Measurements from ENCODE around the gene WEE1. TPM values are rescaled to one million over a fixed set of nuclear protein-coding genes. Genes with fewer than 3 reads are reported as not detected.

WEE1 gene
- total and polyA plus RNA-seq, 10 of the 15 experiments (the other 5 are each of a cell fraction or from before 2014, with no cell fraction given): 13.8 to 69.5 (median 45.4) TPM

GRCh38 chr11:9613830-9614762 is 40.6 kb downstream of the WEE1 start (continued):
- TF ChIP-seq, protein P1, sequence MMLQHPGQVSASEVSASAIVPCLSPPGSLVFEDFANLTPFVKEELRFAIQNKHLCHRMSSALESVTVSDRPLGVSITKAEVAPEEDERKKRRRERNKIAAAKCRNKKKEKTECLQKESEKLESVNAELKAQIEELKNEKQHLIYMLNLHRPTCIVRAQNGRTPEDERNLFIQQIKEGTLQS (IDR thresholded peaks at IDR 0.05; ENCODE audit: borderline replicate concordance, extremely low read depth, low read depth, low read length): no peak
- peak; percentile 77 for TF ChIP-seq IKZF1 (conservative IDR thresholded peaks at IDR 0.05)
- 0 out of 2 replicates have a peak, but pooled peaks have one; percentile 50 for TF ChIP-seq RCOR1 (conservative IDR thresholded peaks at IDR 0.05; ENCODE audit: low read depth, low read length)
- no peak for TF ChIP-seq HDAC2 (IDR thresholded peaks at IDR 0.05)
- no peak for TF ChIP-seq CHD2 (IDR thresholded peaks at IDR 0.05; ENCODE audit: borderline replicate concordance, low read depth, low read length)
- TF ChIP-seq, protein P2, sequence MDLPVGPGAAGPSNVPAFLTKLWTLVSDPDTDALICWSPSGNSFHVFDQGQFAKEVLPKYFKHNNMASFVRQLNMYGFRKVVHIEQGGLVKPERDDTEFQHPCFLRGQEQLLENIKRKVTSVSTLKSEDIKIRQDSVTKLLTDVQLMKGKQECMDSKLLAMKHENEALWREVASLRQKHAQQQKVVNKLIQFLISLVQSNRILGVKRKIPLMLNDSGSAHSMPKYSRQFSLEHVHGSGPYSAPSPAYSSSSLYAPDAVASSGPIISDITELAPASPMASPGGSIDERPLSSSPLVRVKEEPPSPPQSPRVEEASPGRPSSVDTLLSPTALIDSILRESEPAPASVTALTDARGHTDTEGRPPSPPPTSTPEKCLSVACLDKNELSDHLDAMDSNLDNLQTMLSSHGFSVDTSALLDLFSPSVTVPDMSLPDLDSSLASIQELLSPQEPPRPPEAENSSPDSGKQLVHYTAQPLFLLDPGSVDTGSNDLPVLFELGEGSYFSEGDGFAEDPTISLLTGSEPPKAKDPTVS (IDR thresholded peaks at IDR 0.05; ENCODE audit: low read depth, low read length): no peak
- peak; percentile 62 for TF ChIP-seq MYC (IDR thresholded peaks at IDR 0.05; ENCODE audit: insufficient read depth, insufficient read length, insufficient replicate concordance, low read length, severe bottlenecking)
- TF ChIP-seq SUPT20H (IDR thresholded peaks at IDR 0.05; ENCODE audit: borderline replicate concordance, control insufficient read depth, low read depth, low read length): no peak
- TF ChIP-seq, protein P3, sequence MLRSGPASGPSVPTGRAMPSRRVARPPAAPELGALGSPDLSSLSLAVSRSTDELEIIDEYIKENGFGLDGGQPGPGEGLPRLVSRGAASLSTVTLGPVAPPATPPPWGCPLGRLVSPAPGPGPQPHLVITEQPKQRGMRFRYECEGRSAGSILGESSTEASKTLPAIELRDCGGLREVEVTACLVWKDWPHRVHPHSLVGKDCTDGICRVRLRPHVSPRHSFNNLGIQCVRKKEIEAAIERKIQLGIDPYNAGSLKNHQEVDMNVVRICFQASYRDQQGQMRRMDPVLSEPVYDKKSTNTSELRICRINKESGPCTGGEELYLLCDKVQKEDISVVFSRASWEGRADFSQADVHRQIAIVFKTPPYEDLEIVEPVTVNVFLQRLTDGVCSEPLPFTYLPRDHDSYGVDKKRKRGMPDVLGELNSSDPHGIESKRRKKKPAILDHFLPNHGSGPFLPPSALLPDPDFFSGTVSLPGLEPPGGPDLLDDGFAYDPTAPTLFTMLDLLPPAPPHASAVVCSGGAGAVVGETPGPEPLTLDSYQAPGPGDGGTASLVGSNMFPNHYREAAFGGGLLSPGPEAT (IDR thresholded peaks at IDR 0.05; ENCODE audit: low read depth): no peak
- TF ChIP-seq ZBTB11 (CRISPR knock-in tag; IDR thresholded peaks at IDR 0.05): no peak
- TF ChIP-seq ZNF207 (IDR thresholded peaks at IDR 0.05; ENCODE audit: borderline replicate concordance): no peak; the same call in 1 of the 2 replicates
- TF ChIP-seq BCLAF1 (IDR thresholded peaks at IDR 0.05): no peak
- no peak for TF ChIP-seq ZSCAN29 (IDR thresholded peaks at IDR 0.05)

Data from GM12878 (cell line).